ENCODE measurements around the gene AKAP13.

AKAP13 gene

DNA sequence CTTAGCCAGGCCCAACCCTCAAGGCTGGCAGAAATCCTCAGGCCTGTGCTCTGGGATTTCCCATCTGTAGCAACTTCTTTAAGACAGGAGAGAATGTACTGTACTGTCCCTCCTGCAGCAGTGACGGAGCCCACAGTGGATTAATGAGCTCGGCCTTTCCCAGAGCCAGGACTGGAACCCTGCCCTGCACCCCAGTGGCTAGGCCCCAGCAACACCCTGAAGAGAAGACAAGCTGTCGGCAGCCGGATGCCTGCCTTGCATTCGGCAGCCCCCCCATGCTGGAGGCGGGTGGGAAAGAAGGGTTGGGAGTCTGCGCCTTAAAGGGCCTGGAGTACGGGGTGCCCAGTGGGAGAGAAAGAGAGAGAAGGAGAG lies 382.3 kb downstream of the AKAP13 start:
- no peak for DNase-seq

DNA sequence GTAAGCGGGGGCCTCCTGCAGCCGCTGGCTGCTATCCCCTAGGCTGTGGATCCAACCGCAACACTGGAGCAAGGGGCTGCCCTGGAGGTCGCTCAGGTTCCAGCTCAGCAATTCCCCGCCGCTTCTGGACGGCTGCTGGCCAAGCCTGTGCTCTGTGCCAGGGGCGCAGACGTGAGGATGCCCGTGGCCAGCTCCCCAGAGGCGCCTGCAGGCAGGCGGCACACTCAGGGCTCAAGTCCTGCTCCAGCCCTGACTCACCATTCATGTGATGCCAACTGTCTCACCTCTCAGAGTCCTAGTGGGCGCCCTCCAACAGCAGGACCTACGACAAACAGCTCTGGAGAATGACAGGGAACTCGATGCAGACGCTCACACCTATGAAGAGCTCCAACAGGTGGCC lies 382.8 kb downstream of the AKAP13 start:
- DNase-seq: no peak

DNA sequence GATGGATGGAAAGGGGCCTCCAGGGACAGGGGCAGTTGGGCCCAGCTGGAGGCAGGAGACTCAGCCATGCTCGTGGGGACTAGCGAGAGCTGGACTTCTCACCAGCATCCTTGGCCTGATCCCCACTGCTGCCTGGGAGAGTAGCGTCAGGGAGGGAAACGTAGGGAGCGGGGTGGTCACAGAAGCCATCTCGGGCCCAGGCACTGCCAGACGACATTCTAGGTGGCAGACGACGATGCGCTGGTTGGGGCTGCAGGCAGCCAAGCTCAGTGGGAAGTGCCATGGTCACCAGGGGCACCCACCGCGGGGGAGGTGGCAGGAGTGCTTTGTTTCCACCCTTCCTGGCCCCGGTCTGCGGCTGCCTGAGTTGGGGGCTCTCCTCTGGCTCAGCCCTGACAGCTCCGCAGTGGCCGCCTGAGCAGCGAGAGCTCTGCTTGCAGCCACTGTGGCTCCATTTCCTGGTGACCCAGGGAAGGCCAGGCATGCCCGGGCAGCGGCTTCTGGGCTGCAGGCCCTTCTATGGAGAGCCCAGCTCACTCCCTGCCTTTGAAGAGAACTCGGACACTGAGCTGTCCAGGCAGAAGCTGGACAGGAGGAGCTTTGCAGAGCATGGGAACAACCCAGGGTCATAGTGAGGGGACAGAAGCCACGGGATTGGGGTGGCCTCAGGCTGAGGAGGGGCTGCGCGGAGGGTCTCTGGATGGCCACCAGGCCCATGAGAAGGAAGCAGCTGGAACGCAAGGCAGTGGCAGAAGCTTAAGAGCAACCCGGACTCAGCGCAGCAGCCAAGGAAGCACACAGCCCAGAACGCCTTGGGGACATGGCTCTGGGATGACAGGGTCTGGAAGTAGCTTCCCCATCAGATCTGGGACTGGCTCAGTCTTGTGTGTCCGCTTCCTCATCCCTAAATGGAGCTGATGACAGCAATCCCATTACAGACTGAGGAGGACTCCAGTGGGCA lies 383.6 kb downstream of the AKAP13 start:
- no peak for DNase-seq

DNA sequence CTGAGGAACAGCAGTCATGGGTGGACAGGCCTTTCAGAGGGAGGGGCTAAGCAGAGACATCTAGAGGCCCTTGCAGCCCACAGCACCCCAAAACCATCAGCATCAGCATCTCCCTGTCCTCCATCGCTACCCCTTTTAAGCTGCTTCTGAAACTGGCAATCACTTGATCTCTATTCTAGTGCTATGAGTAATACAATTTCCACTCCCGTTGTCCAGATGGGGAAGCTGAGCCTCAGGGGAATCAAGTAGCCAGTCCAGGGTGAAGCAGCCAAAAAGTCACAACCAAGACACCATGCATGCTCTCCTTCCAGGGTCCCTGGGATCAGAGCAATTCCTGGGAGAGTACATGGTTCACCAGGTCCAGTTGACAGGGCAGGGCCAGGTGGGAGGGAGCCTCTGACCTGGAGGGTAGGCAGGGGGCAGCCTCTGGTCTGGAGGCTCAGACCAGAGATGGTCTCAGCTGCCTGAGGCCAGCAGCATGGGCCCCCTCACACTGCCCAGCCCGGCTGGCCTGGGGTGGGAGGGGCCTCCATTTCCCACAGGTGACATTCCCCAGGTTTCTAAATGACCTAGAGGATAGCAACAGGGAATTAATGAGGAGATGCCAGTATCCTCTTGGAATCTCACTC lies 384.4 kb downstream of the AKAP13 start:
- no peak for DNase-seq

DNA sequence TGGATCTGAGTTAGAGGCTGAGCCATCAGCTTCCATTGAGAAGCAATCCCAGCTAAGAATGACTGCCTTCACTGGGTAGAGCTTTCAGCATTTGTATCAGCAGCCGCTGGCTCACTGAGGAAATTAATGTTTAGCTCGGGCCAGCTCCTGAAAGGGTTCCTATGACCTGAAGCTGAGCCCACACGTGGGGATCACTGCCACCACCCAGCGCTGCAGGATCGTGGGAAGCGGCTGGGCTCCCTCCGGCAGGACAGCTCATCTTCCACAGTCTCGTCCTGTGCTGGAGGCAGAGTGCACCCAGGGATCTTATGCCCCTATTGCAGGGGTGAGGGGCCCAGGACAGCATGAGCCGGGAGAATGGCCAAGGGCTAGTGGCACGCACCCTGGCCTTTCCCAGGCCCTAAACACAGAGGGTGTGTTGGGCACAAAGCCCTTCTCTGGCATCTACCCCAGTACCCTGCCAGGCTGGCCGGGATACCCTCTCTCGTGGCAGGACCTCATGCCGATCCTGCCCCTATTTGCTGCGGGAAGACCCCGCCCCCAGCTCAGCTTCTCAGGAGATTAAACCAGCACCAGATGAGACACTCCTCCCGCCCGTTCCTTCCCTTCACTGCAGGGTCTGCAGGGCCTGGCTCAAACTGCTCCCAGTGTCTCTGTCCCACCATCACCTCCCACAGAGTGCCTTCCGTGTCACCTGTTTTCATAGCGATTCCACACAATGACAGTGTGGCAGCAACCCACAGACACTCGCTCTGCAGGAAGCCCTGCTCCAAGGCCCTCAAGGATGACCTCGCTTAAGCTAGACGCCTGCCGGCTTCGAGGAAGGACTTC lies 385.8 kb downstream of the AKAP13 start:
- no peak for DNase-seq

DNA sequence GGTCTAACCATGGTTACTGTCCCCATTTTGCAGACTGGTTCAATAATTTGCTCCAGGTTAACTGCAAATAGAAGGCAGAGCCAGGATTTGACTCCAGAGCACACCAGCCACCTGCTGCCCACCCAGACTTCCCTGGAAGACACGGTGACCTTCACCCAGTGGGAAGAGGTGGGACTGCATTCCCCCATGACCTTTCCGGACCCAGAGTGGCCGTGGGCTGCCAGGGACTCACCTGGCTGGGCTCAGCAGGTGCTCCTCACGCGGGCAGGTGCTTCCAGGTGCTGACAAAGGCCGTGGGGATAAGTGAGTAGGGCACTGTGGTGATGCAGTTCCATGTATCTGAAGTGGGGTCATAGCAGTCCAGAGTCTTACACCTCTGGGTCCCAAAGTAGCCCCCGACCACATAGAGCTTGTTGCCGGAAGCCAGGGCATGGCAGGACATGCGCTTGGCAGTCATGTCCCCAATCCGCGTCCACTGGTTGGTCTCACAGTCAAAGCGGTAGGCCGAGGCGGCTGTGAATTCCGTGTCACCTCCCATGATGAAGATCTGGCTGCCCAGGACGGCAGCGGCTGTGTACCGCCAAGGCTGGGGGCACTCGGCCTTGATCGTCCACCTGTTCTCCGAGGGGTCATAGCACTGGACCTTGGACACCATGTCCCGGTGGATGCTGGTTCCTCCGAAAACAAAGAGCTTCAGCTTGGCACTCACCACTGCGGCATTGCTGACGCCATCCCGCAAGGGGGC lies 387.6 kb downstream of the AKAP13 start:
- DNase-seq: no peak

DNA sequence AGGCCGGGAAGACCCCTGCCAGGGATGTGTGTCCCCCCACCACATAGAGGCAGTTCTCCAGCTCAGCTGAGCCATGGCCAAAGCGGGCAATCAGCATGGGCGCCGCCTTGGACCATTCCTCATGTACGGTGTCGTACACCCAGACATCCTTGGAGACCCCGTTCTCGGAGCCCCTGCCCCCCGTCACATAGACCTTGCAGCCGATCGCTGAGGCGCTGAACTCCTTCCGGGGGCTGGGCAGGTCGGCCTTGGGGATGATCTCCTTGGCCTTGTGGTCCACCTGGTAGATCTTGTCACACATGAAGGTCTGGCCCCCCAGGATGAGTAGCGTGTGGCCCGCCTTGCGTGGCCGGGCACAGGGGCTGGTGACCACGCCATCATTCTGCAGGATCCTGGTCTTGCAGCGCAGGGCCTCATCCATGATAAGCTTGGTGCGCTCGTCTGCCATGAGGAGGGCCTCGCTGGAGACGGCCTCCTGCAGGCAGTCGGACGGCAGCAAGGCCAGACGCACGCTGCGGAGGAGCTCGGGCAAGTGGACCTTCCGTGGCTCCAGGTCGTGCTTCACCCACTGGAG lies 388.3 kb downstream of the AKAP13 start:
- DNase-seq: no peak

DNA sequence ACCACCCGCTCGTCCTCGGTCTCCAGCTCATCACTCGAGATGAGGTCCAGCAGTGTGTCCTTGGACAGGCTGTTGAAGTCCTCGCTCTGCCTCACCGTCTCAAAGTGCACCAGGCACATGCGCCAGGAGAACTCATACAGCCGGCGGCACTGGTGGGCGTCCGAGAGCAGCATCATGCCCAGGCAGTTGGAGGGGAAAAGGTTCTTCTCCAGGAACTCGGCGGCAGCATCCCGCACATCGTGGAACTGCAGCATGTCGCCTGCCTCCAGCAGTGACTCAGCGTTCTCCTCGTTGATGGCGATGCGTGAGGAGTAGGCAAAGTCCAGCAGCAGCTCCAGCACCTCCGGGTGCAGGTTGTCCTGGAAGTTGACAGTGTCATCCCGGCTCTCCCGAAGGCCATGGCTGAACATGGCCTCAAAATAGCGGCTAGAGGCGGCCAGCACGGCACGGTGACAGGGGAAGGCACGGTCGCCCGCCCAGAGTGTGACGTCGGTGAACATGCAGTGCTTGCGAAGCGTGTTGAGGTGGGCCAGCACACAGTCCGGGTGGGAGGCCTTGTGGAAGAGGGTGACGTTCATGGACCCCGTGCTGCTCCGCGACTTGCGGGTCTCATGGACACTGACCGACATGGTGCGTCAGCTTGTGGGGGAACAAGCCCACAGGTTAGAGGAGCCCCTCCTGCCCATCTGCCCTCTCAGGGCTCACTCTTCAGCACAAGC lies 388.9 kb downstream of the AKAP13 start:
- no peak for DNase-seq

DNA sequence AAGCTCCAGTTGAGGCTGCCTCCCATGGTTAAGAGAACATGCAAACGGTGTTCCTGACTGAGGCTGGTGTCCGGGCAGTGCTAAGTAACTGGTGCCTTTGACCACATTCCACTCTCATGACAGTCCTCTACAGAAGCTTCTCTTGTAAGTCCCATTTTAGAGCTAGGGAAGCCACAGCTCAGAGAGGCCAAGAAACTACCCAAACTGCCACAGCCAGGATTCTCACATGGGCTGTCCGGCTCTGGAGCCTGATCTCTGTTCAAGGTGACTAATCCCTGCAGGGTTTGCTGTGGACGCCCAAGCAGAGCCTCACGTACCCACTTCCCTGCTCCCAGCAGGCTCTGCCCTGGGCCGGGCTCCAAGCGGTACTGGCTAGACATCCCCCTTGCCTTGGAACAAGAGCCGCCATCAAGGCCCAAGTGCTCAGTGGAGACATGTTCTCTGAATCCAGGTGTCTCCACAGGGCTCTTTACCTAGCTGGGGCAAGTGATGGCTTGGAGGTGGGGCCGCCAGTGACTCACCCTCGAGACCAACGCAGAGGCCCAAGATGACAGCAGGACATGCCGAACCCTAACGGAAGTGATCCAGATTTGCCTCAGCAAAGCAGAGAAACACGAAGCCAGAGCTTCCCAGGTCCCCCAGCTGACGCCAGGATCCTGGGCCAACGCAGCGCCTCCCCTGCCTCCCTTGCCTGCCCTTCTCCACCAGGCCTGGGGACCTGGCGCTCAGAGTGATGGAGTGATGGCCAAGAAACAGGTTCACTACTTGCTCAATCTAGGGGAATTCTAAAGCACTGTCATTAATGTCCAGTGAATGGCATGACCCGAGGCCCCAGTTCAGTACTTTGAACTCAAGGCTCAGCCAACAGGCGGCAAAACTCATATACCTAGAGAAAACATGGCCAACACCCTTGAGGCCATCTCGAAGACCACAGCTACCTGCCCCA lies 390.0 kb downstream of the AKAP13 start:
- no peak for DNase-seq

DNA sequence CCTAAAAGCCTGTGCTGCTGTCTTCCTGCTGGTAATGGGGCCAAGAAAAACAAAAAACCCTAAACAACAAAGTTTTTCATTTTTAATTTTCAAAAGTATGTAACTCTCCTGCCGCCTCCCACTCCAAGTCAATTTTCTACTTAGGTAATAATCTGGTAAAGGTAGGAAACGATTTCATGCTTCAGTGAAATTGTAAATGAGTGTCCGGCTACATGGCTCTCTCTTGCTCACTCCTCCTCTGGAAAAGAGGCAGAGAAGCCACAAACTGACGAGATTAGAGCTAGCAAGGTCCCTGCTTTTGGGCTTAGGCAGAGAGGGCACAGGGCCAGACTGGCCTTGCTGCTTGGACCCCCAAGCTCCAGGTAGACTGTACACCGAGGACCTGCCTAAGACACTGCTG lies 390.9 kb downstream of the AKAP13 start:
- no peak for DNase-seq

DNA sequence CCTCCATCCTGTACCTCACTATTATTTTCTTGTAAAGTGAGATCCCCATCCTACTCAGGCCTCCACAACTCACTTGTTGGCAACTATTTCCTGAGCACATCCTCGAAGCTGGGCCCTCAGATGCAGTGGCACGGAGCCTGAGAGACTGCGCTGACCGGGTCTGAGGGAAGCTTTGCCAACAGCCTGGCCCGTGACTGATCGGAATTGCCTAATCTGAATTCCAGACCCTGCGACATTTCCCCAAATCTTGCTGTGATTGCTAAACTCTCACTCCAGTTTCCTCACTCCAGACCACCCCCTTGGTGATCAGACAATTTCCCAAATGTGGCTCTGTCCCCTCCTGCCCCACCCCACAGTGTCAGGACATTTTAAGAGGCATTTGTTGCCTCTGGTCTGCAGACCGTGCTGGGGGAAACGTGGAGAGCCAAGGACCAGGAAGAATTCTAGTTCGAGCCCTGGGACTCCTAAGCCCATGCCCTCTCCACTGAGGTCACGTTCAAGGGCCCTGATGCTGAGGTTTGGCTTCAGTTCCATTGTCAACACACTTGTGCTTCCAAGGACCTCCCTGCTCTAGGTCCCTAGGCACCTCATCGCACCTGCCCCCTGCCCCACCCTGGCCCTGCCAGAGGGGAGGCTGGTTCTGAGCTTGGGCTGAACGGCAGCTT lies 391.5 kb downstream of the AKAP13 start:
- no peak for DNase-seq

DNA sequence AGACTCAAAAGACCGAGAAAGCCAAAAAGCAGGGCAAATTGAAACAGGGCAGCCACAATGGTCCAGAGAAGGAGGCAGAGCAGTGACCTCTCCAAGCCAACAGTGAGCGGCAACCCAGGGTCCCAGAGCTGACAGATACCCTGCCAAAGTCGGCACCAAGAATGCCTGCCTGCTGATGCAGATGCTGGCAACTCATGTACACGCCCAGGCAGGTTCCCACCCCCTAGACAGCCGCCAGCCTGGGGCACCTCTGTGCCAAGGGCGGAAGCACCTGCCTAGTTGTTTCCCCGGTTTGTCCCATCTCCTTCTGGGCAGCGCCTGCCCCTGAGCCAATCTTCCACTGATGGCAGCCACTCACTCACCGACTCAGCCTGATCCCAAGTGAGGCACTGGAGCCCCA lies 392.3 kb downstream of the AKAP13 start:
- DNase-seq: no peak

DNA sequence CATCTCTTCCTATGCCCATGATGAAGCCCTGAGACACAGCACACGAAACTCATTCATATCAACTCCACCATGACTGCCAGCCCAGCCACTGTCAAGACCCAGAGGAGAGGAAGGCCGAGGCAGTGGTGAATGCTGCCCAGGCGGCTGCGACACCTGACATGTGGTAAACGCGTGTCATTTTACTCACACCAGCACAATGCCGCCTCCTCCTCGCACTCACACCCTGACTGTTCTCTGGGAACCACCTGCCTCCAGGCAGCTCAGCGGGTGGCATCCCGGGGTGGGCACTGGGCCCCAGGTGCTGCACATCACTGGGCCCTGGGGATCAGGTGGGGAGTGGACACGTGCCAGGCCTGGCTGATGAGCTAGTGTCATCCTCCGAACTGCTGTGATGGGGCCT lies 392.8 kb downstream of the AKAP13 start:
- DNase-seq: no peak

DNA sequence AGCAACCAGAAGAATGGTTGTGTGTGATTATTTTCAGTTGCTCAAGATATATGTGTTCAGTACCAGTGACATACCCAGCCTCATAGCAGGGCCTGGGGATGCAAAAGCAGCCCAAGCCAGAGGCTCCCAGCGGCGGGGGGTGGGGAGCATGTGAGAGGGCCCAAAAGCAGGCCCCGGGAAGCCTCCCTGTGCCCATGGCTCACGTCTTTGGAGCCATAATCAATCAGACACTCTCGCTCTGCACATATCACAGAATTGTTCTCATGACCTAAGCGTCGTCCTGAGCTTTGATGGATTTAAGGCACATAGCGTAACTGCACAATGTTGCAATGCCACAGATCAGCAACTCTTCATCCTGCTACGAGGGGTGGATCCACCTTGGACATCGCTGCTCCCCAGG lies 393.6 kb downstream of the AKAP13 start:
- DNase-seq: no peak

DNA sequence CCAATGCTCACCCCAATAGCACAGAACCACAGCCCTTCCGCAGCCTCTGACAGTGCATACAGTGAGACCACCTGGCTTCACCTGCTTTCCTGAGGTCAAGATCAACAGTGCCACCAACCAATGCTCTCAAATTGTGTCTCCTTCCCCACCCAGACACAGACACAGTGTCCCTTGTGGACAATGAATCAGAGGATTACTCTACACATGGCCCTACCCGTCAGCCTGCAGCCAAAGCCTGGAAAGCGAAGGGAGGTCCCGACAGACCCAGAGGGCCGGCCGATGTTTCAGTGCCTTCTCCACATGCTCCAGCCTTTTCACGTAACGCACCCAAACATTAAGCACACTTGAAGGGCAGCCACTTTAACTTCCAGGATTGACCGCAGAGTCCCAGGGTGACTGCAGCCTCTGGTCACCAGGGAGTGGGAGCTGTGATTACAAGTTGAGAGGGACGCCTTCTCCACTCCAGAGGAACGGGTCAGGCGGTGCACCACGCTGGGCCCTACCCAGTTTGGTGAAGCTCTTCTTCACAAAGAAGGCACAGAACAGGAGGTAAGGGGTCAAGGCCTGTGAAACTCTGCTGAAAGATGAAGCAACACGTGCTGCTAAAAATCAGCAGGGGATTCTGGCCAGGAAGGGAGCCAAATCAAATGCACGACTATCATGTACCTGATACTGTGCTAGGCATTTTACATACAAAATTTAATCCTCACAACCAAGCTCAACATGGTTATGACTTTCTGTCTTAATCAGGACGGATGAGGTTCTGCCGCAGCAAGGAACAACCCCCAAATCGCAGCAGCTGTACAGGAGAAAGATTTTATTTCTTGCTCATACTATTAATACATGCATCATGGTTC lies 397.1 kb downstream of the AKAP13 start:
- DNase-seq: no peak

DNA sequence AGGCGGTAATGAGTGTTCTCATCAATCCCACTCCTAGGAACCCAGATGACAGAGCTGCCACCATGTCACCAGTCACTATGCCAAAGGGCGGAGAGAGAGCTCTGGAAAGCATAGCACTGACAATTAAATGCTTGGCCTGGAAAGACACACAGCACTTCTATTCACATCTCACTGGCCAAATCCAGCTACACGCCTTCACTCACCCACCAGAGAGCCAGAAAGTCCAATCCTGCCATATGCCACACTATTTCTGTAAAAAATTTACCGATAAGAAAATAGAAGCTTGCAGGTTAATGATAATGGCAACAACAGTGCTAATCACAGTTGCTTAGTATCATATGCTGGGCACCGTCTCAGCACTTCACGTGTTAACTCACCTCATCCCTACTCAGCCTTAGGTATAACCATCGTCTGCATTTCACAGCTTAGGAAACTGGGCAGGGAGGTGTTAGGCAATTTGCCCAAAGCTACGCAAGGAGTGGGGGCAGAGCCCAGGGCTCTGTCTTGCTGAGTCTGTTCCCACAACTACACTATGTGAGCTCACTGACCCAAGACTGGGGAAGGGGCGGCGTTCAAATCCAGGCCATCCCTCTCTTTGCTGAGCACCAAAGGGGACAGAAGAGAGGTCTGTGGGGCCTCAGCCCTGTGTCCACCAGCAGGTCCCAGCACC lies 397.8 kb downstream of the AKAP13 start:
- DNase-seq: no peak

DNA sequence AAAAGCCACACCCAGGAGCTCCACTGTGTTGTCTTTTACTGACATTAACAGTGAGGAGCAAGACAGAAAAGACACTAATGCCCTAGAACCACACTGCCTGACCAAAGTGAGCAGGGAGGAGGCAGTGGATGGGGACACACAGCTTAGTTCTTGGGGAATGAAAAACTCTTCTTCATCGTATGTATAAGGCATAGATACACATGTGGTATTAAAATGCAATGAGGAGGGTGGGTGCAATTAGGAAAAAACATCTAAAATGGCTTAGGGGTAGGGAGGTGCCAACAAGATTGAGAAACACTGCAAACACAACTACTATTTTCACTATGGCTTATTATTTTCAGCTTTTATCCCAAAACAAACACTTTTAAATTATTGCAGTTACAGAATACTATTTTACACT lies 398.8 kb downstream of the AKAP13 start:
- no peak for DNase-seq

DNA sequence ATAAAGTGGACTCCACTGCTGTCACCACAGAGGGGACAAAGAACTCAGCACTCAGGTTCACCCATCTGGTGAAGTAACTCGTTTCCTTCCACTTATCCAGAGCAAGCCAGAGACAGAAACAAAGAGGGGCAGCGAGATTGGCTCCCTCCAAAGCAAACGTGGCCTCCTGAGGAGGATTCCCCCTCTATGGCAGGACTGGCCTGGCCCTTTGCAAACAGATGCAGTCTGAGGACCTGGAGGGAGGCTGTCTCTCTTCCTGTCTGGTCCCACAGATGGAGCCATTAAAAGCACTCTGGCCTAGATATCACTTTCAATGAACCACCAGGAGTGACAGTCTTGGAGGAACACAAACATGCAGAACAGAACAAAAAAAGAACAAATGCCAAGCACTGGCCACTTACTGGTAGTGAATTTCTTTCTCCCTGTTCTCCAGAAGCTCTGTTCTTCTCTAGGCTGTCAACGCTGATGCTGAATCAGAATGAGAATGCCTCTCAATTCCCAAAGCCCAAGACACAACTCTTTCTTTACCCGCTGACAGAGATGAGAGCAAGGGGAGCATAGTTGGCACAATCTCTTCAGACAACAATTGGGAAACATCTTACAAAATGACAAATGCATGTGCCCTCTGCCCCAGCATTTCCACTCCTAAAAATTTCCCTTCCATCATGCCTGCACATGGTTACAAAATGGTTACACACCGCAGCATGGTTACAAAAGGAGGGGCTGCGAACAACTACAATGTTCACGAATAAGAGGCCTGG lies 400.0 kb downstream of the AKAP13 start:
- no peak for DNase-seq

Data from NCI-H526 (cell line).